Ecto neural progenitor cell (in vitro differentiated cells): ENCODE results near the gene GDF15.
"Not testable (repeated sequence)": the region's sequence is repeated elsewhere in the genome, so short reads cannot be mapped to it uniquely, and the experiment has no call there.

Source experiments
- DNase-seq: peaks from one replicate; pipeline ENCODE4 v3.0.0-alpha.2; 2018; ENCODE audit warnings: low spot score

GDF15 gene

GRCh38 chr19:18385675-18386542 is at the start of gene GDF15:
TSS of gene GDF15 (plus strand) at chr19:18386158. CDS start at chr19:18386190, 32 bp downstream.
- DNase-seq: peak; percentile 83

- no peak for DNase-seq
Observed at GRCh38 chr19:18338541-18338940, 47.4 kb upstream of the GDF15 start.

- no peak for DNase-seq
Observed at GRCh38 chr19:18339723-18340122, 46.2 kb upstream of the GDF15 start.

GRCh38 chr19:18340190-18340989 is 45.6 kb upstream of the GDF15 start, which contains the start of gene PGPEP1:
TSS of gene PGPEP1 (plus strand) at chr19:18340598. CDS start at chr19:18340682, 84 bp downstream.
- DNase-seq: peak; percentile 80

GRCh38 chr19:18340990-18341868 is 44.7 kb upstream of the GDF15 start:
- peak; percentile 54 for DNase-seq

- no peak for DNase-seq
Observed at GRCh38 chr19:18342090-18342632, 43.8 kb upstream of the GDF15 start.

GRCh38 chr19:18344582-18344950 is 41.4 kb upstream of the GDF15 start:
- DNase-seq: no peak

- no peak for DNase-seq
Observed at GRCh38 chr19:18345296-18345695, 40.7 kb upstream of the GDF15 start.

- DNase-seq: no peak
Observed at GRCh38 chr19:18346091-18346490, 39.9 kb upstream of the GDF15 start.

GRCh38 chr19:18348171-18348570 is 37.8 kb upstream of the GDF15 start:
- no peak for DNase-seq

GRCh38 chr19:18348818-18349339 is 37.1 kb upstream of the GDF15 start:
- not testable (repeated sequence) for DNase-seq

- no peak for DNase-seq
Observed at GRCh38 chr19:18349524-18350128, 36.3 kb upstream of the GDF15 start.

- no peak for DNase-seq
Observed at GRCh38 chr19:18350490-18350889, 35.5 kb upstream of the GDF15 start.

GRCh38 chr19:18351544-18351943 is 34.4 kb upstream of the GDF15 start:
- DNase-seq: no peak

GRCh38 chr19:18353378-18354005 is 32.5 kb upstream of the GDF15 start:
- no peak for DNase-seq

- DNase-seq: not testable (repeated sequence)
Observed at GRCh38 chr19:18354743-18355142, 31.2 kb upstream of the GDF15 start.

GRCh38 chr19:18357041-18357440 is 28.9 kb upstream of the GDF15 start:
- DNase-seq: no peak

GRCh38 chr19:18361646-18362045 is 24.3 kb upstream of the GDF15 start:
- no peak for DNase-seq

GRCh38 chr19:18362934-18363542 is 22.9 kb upstream of the GDF15 start:
- DNase-seq: no peak

- no peak for DNase-seq
Observed at GRCh38 chr19:18363787-18364186, 22.2 kb upstream of the GDF15 start.
